ENCODE measurements around the gene CFAP53. TPM values are rescaled to one million over a fixed set of nuclear protein-coding genes. Genes with fewer than 3 reads are reported as not detected.

The CFAP53 gene
- polyA plus RNA-seq, 1 of the 3 experiments (the other 2 are of a cell fraction), result 1.6 TPM

- no peak overlapping the region for H3K9ac ChIP-seq
- H3K9me2 ChIP-seq, result no peaks in the 10 kb centered on the region
- H4K20me1 ChIP-seq (ENCODE audit: insufficient read depth), result no peaks in the 10 kb centered on the region
- TF ChIP-seq NRF1 (IDR thresholded peaks at IDR 0.05; ENCODE audit: low read depth, low read length), result no peak
- TF ChIP-seq NFIC (IDR thresholded peaks at IDR 0.05; ENCODE audit: borderline replicate concordance), result no peak
- no peak for TF ChIP-seq USF1 (IDR thresholded peaks at IDR 0.05; ENCODE audit: borderline replicate concordance, low read depth)
- TF ChIP-seq EP300 (IDR thresholded peaks at IDR 0.05; ENCODE audit: borderline replicate concordance in 1 of 2, low read depth in 1 of 2, low read length in 1 of 2), result no peak
- no peaks in the 10 kb centered on the region for H3F3A ChIP-seq (replicated peaks; ENCODE audit: insufficient read depth)
- H3K9me3 ChIP-seq, result no peaks in the 10 kb centered on the region
- ChIA-PET CTCF (interaction anchor here (1.0 to 4.7 kb wide), 5 partner anchors 8 to 169 kb away, joined by 3 to 24 read pairs (median 6); no protein-coding TSS in a partner anchor), POLR2A (no interaction called here)
- DNase-seq, result no peak
- no peaks in the 10 kb centered on the region for H3K36me3 ChIP-seq (replicated peaks in 1 of 2; ENCODE audit: control insufficient read depth in 1 of 2, insufficient read depth in 2 of 2, low read length in 1 of 2)
- H3K27ac ChIP-seq (ENCODE audit: low read depth in 2 of 2, low read length in 1 of 2), result no peak overlapping the region
- H3K27me3 ChIP-seq (ENCODE audit: insufficient read depth), result peaks cover 11% of the 10 kb centered on the region; the same call in 1 of the 2 replicates
- no peak overlapping the region for H2AFZ ChIP-seq (ENCODE audit: low read depth)
- no peaks in the 10 kb centered on the region for H3K4me1 ChIP-seq (ENCODE audit: control insufficient read depth in 1 of 2, insufficient read depth in 2 of 2, low read depth in 1 of 2, low read length in 1 of 2)
- 45% methylated on average over 3 of the region's 3 CpGs for WGBS (ENCODE audit: low lambda C conversion rate)
- H3K79me2 ChIP-seq (ENCODE audit: insufficient read depth), result no peaks in the 10 kb centered on the region
- H3K4me2 ChIP-seq, result no peak overlapping the region
- no peak overlapping the region for H3K4me3 ChIP-seq (ENCODE audit: low read depth in 2 of 2, low read length in 1 of 2)
These were observed 78.6 kb downstream of the CFAP53 start for GRCh38 chr18:50187659-50188058.

- H3K36me3 ChIP-seq (replicated peaks in 1 of 2; ENCODE audit: control insufficient read depth in 1 of 2, insufficient read depth in 2 of 2, low read length in 1 of 2), result no peaks in the 10 kb centered on the region
- H4K20me1 ChIP-seq (ENCODE audit: insufficient read depth), result no peaks in the 10 kb centered on the region
- H3K4me3 ChIP-seq (ENCODE audit: low read depth in 2 of 2, low read length in 1 of 2), result no peak overlapping the region
- no peaks in the 10 kb centered on the region for H3F3A ChIP-seq (replicated peaks; ENCODE audit: insufficient read depth)
- 67% methylated on average over 1 of the region's 1 CpG for WGBS (ENCODE audit: low lambda C conversion rate)
- H3K27me3 ChIP-seq (ENCODE audit: insufficient read depth), result no peaks in the 10 kb centered on the region
- H3K9ac ChIP-seq, result no peak overlapping the region
- no peaks in the 10 kb centered on the region for H3K79me2 ChIP-seq (ENCODE audit: insufficient read depth)
- DNase-seq, result no peak
- no peak overlapping the region for H2AFZ ChIP-seq (ENCODE audit: low read depth)
- CTCF ChIA-PET, result interaction anchor here (1.0 to 4.7 kb wide), 3 partner anchors 10 to 18 kb away, joined by 3 to 24 read pairs (median 10); no protein-coding TSS in a partner anchor
- POLR2A ChIA-PET, result no interaction called here
- H3K9me3 ChIP-seq, result no peaks in the 10 kb centered on the region
- H3K4me2 ChIP-seq, result no peak overlapping the region
- no peaks in the 10 kb centered on the region for H3K9me2 ChIP-seq
- TF ChIP-seq MEF2A (IDR thresholded peaks at IDR 0.05; ENCODE audit: borderline replicate concordance, low read depth) (no peak), FOXM1 (IDR thresholded peaks at IDR 0.05; ENCODE audit: low read depth) (no peak), EP300 (IDR thresholded peaks at IDR 0.05; ENCODE audit: borderline replicate concordance in 1 of 2, low read depth in 1 of 2, low read length in 1 of 2) (no peak), SMC3 (IDR thresholded peaks at IDR 0.05; ENCODE audit: low read depth, low read length) (no peak), FOXJ3 (CRISPR knock-in tag; IDR thresholded peaks at IDR 0.05) (no peak)
- no peaks in the 10 kb centered on the region; a peak in 1 of 4 replicates for H3K4me1 ChIP-seq (ENCODE audit: control insufficient read depth in 1 of 2, insufficient read depth in 2 of 2, low read depth in 1 of 2, low read length in 1 of 2)
- no peak overlapping the region for H3K27ac ChIP-seq (ENCODE audit: low read depth in 2 of 2, low read length in 1 of 2)
These were observed 79.9 kb downstream of the CFAP53 start for GRCh38 chr18:50186385-50186784.

GRCh38 chr18:50183556-50183955 lies 82.7 kb downstream of the CFAP53 start:
- no peaks in the 10 kb centered on the region for H3K9me2 ChIP-seq
- H3K36me3 ChIP-seq (replicated peaks in 1 of 2; ENCODE audit: control insufficient read depth in 1 of 2, insufficient read depth in 2 of 2, low read length in 1 of 2), result no peaks in the 10 kb centered on the region
- no peak overlapping the region for H3K4me3 ChIP-seq (ENCODE audit: low read depth in 2 of 2, low read length in 1 of 2)
- ChIA-PET CTCF (interaction anchor here (0.6 to 2.1 kb wide), 3 partner anchors 9 to 673 kb away, joined by 3 to 6 read pairs (median 4); no protein-coding TSS in a partner anchor), POLR2A (no interaction called here)
- H3K9me3 ChIP-seq, result no peaks in the 10 kb centered on the region
- no peaks in the 10 kb centered on the region for H3K27me3 ChIP-seq (ENCODE audit: insufficient read depth)
- 68% methylated on average over 5 of the region's 5 CpGs for WGBS (ENCODE audit: low lambda C conversion rate)
- no peak overlapping the region for H3K4me2 ChIP-seq
- no peak overlapping the region for H3K9ac ChIP-seq
- H4K20me1 ChIP-seq (ENCODE audit: insufficient read depth), result no peaks in the 10 kb centered on the region
- H3K27ac ChIP-seq (ENCODE audit: low read depth in 2 of 2, low read length in 1 of 2), result no peak overlapping the region
- H2AFZ ChIP-seq (ENCODE audit: low read depth), result no peak overlapping the region
- H3K4me1 ChIP-seq (ENCODE audit: control insufficient read depth in 1 of 2, insufficient read depth in 2 of 2, low read depth in 1 of 2, low read length in 1 of 2), result peaks cover 0 to 5% of the 10 kb centered on the region in 2 experiments; a peak in 1 of 4 replicates
- no peaks in the 10 kb centered on the region for H3F3A ChIP-seq (replicated peaks; ENCODE audit: insufficient read depth)
- DNase-seq, result no peak
- TF ChIP-seq SIN3A (IDR thresholded peaks at IDR 0.05; ENCODE audit: borderline replicate concordance, low read depth, low read length), result no peak
- no peak for TF ChIP-seq USF1 (IDR thresholded peaks at IDR 0.05; ENCODE audit: borderline replicate concordance, low read depth)
- no peak for TF ChIP-seq RXRA (IDR thresholded peaks at IDR 0.05; ENCODE audit: borderline replicate concordance, low read depth)
- TF ChIP-seq EP300 (IDR thresholded peaks at IDR 0.05; ENCODE audit: borderline replicate concordance in 1 of 2, low read depth in 1 of 2, low read length in 1 of 2), result no peak
- TF ChIP-seq ELF1 (IDR thresholded peaks at IDR 0.05), result no peak
- no peak for TF ChIP-seq GATA2 (CRISPR knock-in tag; IDR thresholded peaks at IDR 0.05)
- TF ChIP-seq USF2 (IDR thresholded peaks at IDR 0.05; ENCODE audit: borderline replicate concordance, low read depth, low read length), result no peak
- no peak for TF ChIP-seq ZBTB33 (IDR thresholded peaks at IDR 0.05; ENCODE audit: borderline replicate concordance, low read depth)
- TF ChIP-seq NFIC (IDR thresholded peaks at IDR 0.05; ENCODE audit: borderline replicate concordance), result no peak
- no peaks in the 10 kb centered on the region for H3K79me2 ChIP-seq (ENCODE audit: insufficient read depth)
